Osteoblast (primary cell): ENCODE measurements around the gene RFC4. TPM values are rescaled to one million over a fixed set of nuclear protein-coding genes. Genes with fewer than 3 reads are reported as not detected.

ENCODE experiments used
- DNase-seq: peaks from one replicate; pipeline ENCODE4 v3.0.0; 2011; ENCODE audit warnings: low spot score, mixed read lengths; ENCODE audit not compliant: insufficient read length; ENCODE audit errors: missing footprints
- H2AFZ ChIP-seq: 2 replicates; pipeline ENCODE4 v1.6.0; 2011; ENCODE audit warnings: mild to moderate bottlenecking, low read length
- H3K27ac ChIP-seq: 2 replicates; pipeline ENCODE4 v1.5.1; 2011; ENCODE audit warnings: mild to moderate bottlenecking, low read depth, low read length, moderate library complexity
- H3K27me3 ChIP-seq: 2 replicates; pipeline ENCODE4 v1.6.0; 2012; ENCODE audit warnings: mild to moderate bottlenecking, control low read depth, inconsistent platforms, low read length, moderate library complexity; ENCODE audit not compliant: insufficient read depth
- H3K36me3 ChIP-seq: 2 replicates; pipeline ENCODE4 v1.5.1; 2011; ENCODE audit warnings: mild to moderate bottlenecking, low read length, control low read depth, moderate library complexity; ENCODE audit not compliant: insufficient read depth
- H3K4me1 ChIP-seq: 2 replicates; pipeline ENCODE4 v1.5.1; 2011; ENCODE audit warnings: mild to moderate bottlenecking, low read length, control low read depth, moderate library complexity; ENCODE audit not compliant: insufficient read depth
- H3K4me2 ChIP-seq: 2 replicates; pipeline ENCODE4 v1.6.0; 2011; ENCODE audit warnings: mild to moderate bottlenecking, low read length; ENCODE audit not compliant: insufficient read depth
- H3K4me3 ChIP-seq: fragments of 200-600 bp; sonication (generic); 3 replicates; pipeline ENCODE4 v1.5.1; 2012; ENCODE audit warnings: mild to moderate bottlenecking, low read length, inconsistent platforms; ENCODE audit not compliant: insufficient read depth
- H3K79me2 ChIP-seq: 2 replicates; pipeline ENCODE4 v1.6.0; 2012; ENCODE audit warnings: mild to moderate bottlenecking, low read length, control low read depth, inconsistent platforms; ENCODE audit not compliant: insufficient read depth
- H3K9me3 ChIP-seq: 2 replicates; pipeline ENCODE4 v1.5.1; 2011; ENCODE audit warnings: low read depth, low read length, control low read depth
- H4K20me1 ChIP-seq: 2 replicates; pipeline ENCODE4 v1.6.0; 2012; ENCODE audit warnings: mild to moderate bottlenecking, low read length, control low read depth; ENCODE audit not compliant: insufficient read depth
- small RNA-seq: library from RNA; depleted of rRNA; stranded (forward); fragments of <200 nt; gene quantifications from one replicate; pipeline ENCODE3, GENCODE V24; 2012
- total RNA-seq: library from RNA; depleted of rRNA; stranded (reverse); fragments of >200 nt; gene quantifications from 2 replicates; pipeline ENCODE4 v1.2.3, GENCODE V29; 2012
- TF ChIP-seq, protein P1 (sequence below): IDR thresholded peaks from 2 replicates; pipeline ENCODE4 v1.5.1; 2011; ENCODE audit warnings: mild to moderate bottlenecking, low read depth, low read length, moderate library complexity; ENCODE audit errors: extremely low read depth

Gene RFC4
- total RNA-seq, 1 donor = 18.1 TPM

GRCh38 chr3:186742618-186743380 is 63.5 kb downstream of the RFC4 start:
- H3K9me3 ChIP-seq = no peaks in the 10 kb centered on the region
- DNase-seq = no peak
- no peaks in the 10 kb centered on the region for H3K4me1 ChIP-seq
- TF ChIP-seq, protein P1, sequence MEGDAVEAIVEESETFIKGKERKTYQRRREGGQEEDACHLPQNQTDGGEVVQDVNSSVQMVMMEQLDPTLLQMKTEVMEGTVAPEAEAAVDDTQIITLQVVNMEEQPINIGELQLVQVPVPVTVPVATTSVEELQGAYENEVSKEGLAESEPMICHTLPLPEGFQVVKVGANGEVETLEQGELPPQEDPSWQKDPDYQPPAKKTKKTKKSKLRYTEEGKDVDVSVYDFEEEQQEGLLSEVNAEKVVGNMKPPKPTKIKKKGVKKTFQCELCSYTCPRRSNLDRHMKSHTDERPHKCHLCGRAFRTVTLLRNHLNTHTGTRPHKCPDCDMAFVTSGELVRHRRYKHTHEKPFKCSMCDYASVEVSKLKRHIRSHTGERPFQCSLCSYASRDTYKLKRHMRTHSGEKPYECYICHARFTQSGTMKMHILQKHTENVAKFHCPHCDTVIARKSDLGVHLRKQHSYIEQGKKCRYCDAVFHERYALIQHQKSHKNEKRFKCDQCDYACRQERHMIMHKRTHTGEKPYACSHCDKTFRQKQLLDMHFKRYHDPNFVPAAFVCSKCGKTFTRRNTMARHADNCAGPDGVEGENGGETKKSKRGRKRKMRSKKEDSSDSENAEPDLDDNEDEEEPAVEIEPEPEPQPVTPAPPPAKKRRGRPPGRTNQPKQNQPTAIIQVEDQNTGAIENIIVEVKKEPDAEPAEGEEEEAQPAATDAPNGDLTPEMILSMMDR = no peak
- no peaks in the 10 kb centered on the region for H4K20me1 ChIP-seq
- H2AFZ ChIP-seq = no peak overlapping the region
- no peak overlapping the region for H3K27ac ChIP-seq
- no peaks in the 10 kb centered on the region for H3K36me3 ChIP-seq
- H3K27me3 ChIP-seq = no peaks in the 10 kb centered on the region
- H3K4me2 ChIP-seq = no peak overlapping the region
- no peak overlapping the region for H3K4me3 ChIP-seq
- no peaks in the 10 kb centered on the region for H3K79me2 ChIP-seq

Small RNA genes lying within 50 kb of the gene (small RNA-seq; reads per million reads assigned to genes)
- gene RF00092 = not detected
- gene RNU6-1105P = not detected
- gene SNORA4 = not detected
- gene SNORA63 = not detected
- not detected for gene SNORA81
- gene SNORD2 = not detected

Other genes starting within 250 kb of the RFC4 start
- 15.6 and 20.0 TPM in 2 replicates for gene TBCCD1, start 239.1 kb downstream of the RFC4 start, total RNA-seq
- 33.9 and 35.8 TPM in 2 replicates for gene DNAJB11, start 235.8 kb downstream of the RFC4 start, total RNA-seq
- not detected in 2 replicates for gene AHSG, start 193.4 kb downstream of the RFC4 start, total RNA-seq
- gene FETUB, start 166.1 kb downstream of the RFC4 start, total RNA-seq = not detected in 2 replicates
- not detected in 2 replicates for gene HRG, start 140.5 kb downstream of the RFC4 start, total RNA-seq
- not detected in 2 replicates for gene KNG1, start 89.1 kb downstream of the RFC4 start, total RNA-seq
- 438 and 442 TPM in 2 replicates for gene EIF4A2, start 22.9 kb downstream of the RFC4 start, total RNA-seq
- gene ADIPOQ, start 36.2 kb upstream of the RFC4 start, total RNA-seq = under 0.01 TPM in 2 replicates
- 8.0 and 9.1 TPM in 2 replicates for gene ST6GAL1, start 124.0 kb upstream of the RFC4 start, total RNA-seq